H1 (cell line): ENCODE measurements around the gene DLG1. TPM values are rescaled to one million over a fixed set of nuclear protein-coding genes. Genes with fewer than 3 reads are reported as not detected.

Experiments
- MAX ChIP-seq: IDR thresholded peaks from 2 replicates; pipeline ENCODE4 v1.6.1; 2012; ENCODE audit warnings: inconsistent platforms
- RXRA ChIP-seq: IDR thresholded peaks from 2 replicates; pipeline ENCODE4 v1.6.1; 2011; ENCODE audit warnings: low read depth, mild to moderate bottlenecking, low read length, moderate library complexity; ENCODE audit not compliant: insufficient read depth
- polyA plus RNA-seq, 7 experiments: library from polyadenylated mRNA; depleted of rRNA in 3 of 7; stranded (reverse) in 5 of 7; unstranded in 2 of 7; fragments of >200 nt in 5 of 7; fragments of 200-250 nt in 2 of 7; gene quantifications; 1 replicate in 5 of 7; 2 replicates in 1 of 7; 4 replicates in 1 of 7; pipeline versions ENCODE4 v1.2.1 to v1.2.3, GENCODE V29; 2011 to 2013; ENCODE audit warnings: missing spikeins in 2 of 7, mixed read lengths in 2 of 7
- total RNA-seq: library from RNA; stranded (reverse); fragmentation: NEBNext Ultra II Directional; extraction: Animal tissue kit (Norgen Biotek cat#: 25700); gene quantifications from 2 replicates; pipeline ENCODE4 v1.2.1, GENCODE V29; 2021

DLG1 gene
- total and polyA plus RNA-seq, 2 of the 8 experiments (the other 6 are each of a cell fraction or from before 2014, with no cell fraction given): 13.4 to 78.8 TPM

GRCh38 chr3:197149528-197149927 lies 148.9 kb downstream of the DLG1 start (continued):
- TF ChIP-seq RXRA: no peak
- TF ChIP-seq MAX: no peak
